HEK293T (cell line): ENCODE data around the gene RALGAPB.
"Not testable (repeated sequence)": the region's sequence is repeated elsewhere in the genome, so short reads cannot be mapped to it uniquely, and the experiment has no call there.

ENCODE experiments used
- CTCF ChIA-PET: fragments of 350-600 bp; formaldehyde crosslinking; extraction: SDS; loops from one replicate; lab custom pipeline; 2021; ENCODE audit warnings: antibody characterized with exemption, inconsistent platforms; lab: Yijun Ruan, JAX
- POLR2A ChIA-PET: fragments of 350-600 bp; formaldehyde crosslinking; extraction: SDS; loops from one replicate; lab custom pipeline; 2020; ENCODE audit warnings: antibody characterized with exemption, inconsistent platforms; lab: Yijun Ruan, JAX
- DNase-seq: peaks from one replicate; pipeline ENCODE4 v3.0.0; 2012; ENCODE audit warnings: mixed read lengths; ENCODE audit errors: extremely low spot score
- ARNT ChIP-seq: fragments of 450-650 bp; IDR thresholded peaks from 2 replicates; pipeline ENCODE4 v1.6.1; 2017; ENCODE audit warnings: mild to moderate bottlenecking
- BHLHE40 ChIP-seq: fragments of 450-650 bp; IDR thresholded peaks from 2 replicates; pipeline ENCODE4 v1.6.1; 2016; ENCODE audit warnings: mild to moderate bottlenecking, moderate library complexity, borderline replicate concordance
- CTBP1 ChIP-seq: fragments of 450-650 bp; IDR thresholded peaks from 2 replicates; pipeline ENCODE4 v1.6.1; 2016; ENCODE audit warnings: borderline replicate concordance
- ELF4 ChIP-seq: fragments of 450-650 bp; IDR thresholded peaks from 2 replicates; pipeline ENCODE4 v1.6.1; 2017; ENCODE audit warnings: antibody characterized with exemption
- FOXA1 ChIP-seq: fragments of 450-650 bp; IDR thresholded peaks from 2 replicates; pipeline ENCODE4 v1.6.1; 2016; ENCODE audit warnings: mild to moderate bottlenecking
- FOXK2 ChIP-seq: fragments of 450-650 bp; IDR thresholded peaks from 2 replicates; pipeline ENCODE4 v1.6.1; 2016; ENCODE audit warnings: mild to moderate bottlenecking
- FOXM1 ChIP-seq: fragments of 450-650 bp; IDR thresholded peaks from 2 replicates; pipeline ENCODE4 v1.6.1; 2017; ENCODE audit warnings: mild to moderate bottlenecking, borderline replicate concordance
- HDGF ChIP-seq: fragments of 450-650 bp; IDR thresholded peaks from 2 replicates; pipeline ENCODE4 v1.6.1; 2017; ENCODE audit warnings: antibody characterized with exemption, borderline replicate concordance
- L3MBTL2 ChIP-seq: fragments of 450-650 bp; conservative IDR thresholded peaks from 2 replicates; pipeline ENCODE4 v1.6.1; 2016; ENCODE audit warnings: mild to moderate bottlenecking
- LEF1 ChIP-seq: fragments of 450-650 bp; IDR thresholded peaks from 2 replicates; pipeline ENCODE4 v1.6.1; 2017; ENCODE audit warnings: mild to moderate bottlenecking, borderline replicate concordance
- NFRKB ChIP-seq: fragments of 450-650 bp; IDR thresholded peaks from 2 replicates; pipeline ENCODE4 v1.6.1; 2016; ENCODE audit warnings: mild to moderate bottlenecking, moderate library complexity
- PKNOX1 ChIP-seq: fragments of 450-650 bp; IDR thresholded peaks from 2 replicates; pipeline ENCODE4 v1.6.1; 2016
- SP1 ChIP-seq: fragments of 450-650 bp; IDR thresholded peaks from 2 replicates; pipeline ENCODE4 v1.6.1; 2017
- SUZ12 ChIP-seq: fragments of 450-650 bp; IDR thresholded peaks from 2 replicates; pipeline ENCODE4 v1.6.1; 2016; ENCODE audit warnings: mild to moderate bottlenecking
- TARDBP ChIP-seq: fragments of 450-650 bp; IDR thresholded peaks from 2 replicates; pipeline ENCODE4 v1.6.1; 2016
- ZNF384 ChIP-seq: fragments of 450-650 bp; IDR thresholded peaks from 2 replicates; pipeline ENCODE4 v1.6.1; 2016

The RALGAPB gene

GRCh38 chr20:38589967-38590675 lies 117.5 kb downstream of the RALGAPB start:
- TF ChIP-seq BHLHE40 (no peak), CTBP1 (no peak), SP1 (no peak), HDGF (no peak), NFRKB (no peak), L3MBTL2 (no peak), FOXM1 (no peak), ELF4 (no peak), ZNF384 (no peak), FOXK2 (no peak), LEF1 (no peak), ARNT (no peak), SUZ12 (no peak)
- DNase-seq, result no peak
- POLR2A ChIA-PET, result no interaction called here
- CTCF ChIA-PET, result no interaction called here

- CTCF ChIA-PET, result no interaction called here
- POLR2A ChIA-PET, result no interaction called here
- TF ChIP-seq L3MBTL2, result no peak
- TF ChIP-seq TARDBP, result no peak
- TF ChIP-seq SUZ12, result no peak
- TF ChIP-seq FOXK2, result no peak
- TF ChIP-seq SP1, result no peak
- TF ChIP-seq LEF1, result no peak
- no peak for TF ChIP-seq FOXA1
- no peak for TF ChIP-seq FOXM1
- no peak for TF ChIP-seq ELF4
- TF ChIP-seq CTBP1, result no peak
- DNase-seq, result no peak
Observed at GRCh38 chr20:38590676-38591473, 118.2 kb downstream of the RALGAPB start.

- TF ChIP-seq FOXA1 (no peak), ARNT (no peak), SUZ12 (no peak), SP1 (no peak), BHLHE40 (no peak), NFRKB (no peak), FOXK2 (no peak), CTBP1 (no peak), L3MBTL2 (no peak), TARDBP (no peak), ELF4 (no peak), PKNOX1 (no peak)
- DNase-seq, result no peak
- CTCF ChIA-PET, result no interaction called here
- POLR2A ChIA-PET, result no interaction called here
Observed at GRCh38 chr20:38591474-38592410, 119.1 kb downstream of the RALGAPB start.

- POLR2A ChIA-PET, DNase-seq, CTCF ChIA-PET: not testable (repeated sequence)
Observed at GRCh38 chr20:38592411-38592790, 119.8 kb downstream of the RALGAPB start.

GRCh38 chr20:38594281-38594680 lies 121.6 kb downstream of the RALGAPB start:
- DNase-seq, POLR2A ChIA-PET: not testable (repeated sequence)
- CTCF ChIA-PET, result interaction anchor here (1.0 kb wide), 1 partner anchor 17 kb away, joined by 3 read pairs; no protein-coding TSS in a partner anchor

GRCh38 chr20:38595886-38596285 lies 123.2 kb downstream of the RALGAPB start:
- DNase-seq, POLR2A ChIA-PET, CTCF ChIA-PET: not testable (repeated sequence)

- ChIA-PET CTCF (no interaction called here), POLR2A (no interaction called here)
- no peak for TF ChIP-seq SP1
- TF ChIP-seq TARDBP, result no peak
- TF ChIP-seq BHLHE40, result no peak
- no peak for TF ChIP-seq ZNF384
- no peak for TF ChIP-seq SUZ12
- TF ChIP-seq L3MBTL2, result no peak
- DNase-seq, result no peak
Observed at GRCh38 chr20:38599410-38599882, 126.8 kb downstream of the RALGAPB start.
